ENCODE data around the gene NTRK3.

DNA sequence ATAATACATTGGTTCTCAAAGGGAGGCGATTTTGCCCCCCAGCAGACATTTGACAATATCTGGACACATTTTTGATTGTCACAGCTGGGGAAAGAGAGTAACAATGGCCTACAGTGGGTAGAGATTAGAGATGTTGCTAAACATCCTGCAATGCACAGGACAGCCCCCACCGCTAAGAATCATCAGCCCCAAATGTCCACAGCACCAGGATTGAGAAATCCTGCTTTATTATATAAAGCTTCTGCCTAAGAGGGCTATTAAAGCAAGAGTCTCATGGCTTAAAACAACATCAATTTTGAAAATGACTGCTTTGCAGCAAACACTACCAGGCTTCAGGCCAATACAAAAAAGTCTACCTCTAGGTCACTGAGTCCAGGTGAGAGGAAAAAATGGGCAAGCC is 68.2 kb downstream of the NTRK3 start:
- TF ChIP-seq POLR2A (IDR thresholded peaks at IDR 0.05) (no peak), CTCF (IDR thresholded peaks at IDR 0.05 in 8 of 11, conservative IDR thresholded peaks at IDR 0.05 in 3 of 11) (no peak)
